22Rv1 (cell line): ENCODE results near the gene ZSCAN5A.

Source experiments
- CTCF ChIP-seq: fragments of 450-650 bp; IDR thresholded peaks from 2 replicates; pipeline ENCODE4 v1.5.1; 2017; ENCODE audit warnings: mild to moderate bottlenecking
- ZFX ChIP-seq: fragments of 450-650 bp; IDR thresholded peaks from 2 replicates; pipeline ENCODE4 v1.6.1; 2017; ENCODE audit warnings: antibody characterized with exemption, borderline replicate concordance

GRCh38 chr19:56341948-56342347 is 27.3 kb upstream of the ZSCAN5A start:
- TF ChIP-seq CTCF (no peak), ZFX (no peak)
